ENCODE results near the gene LENEP.

DNA sequence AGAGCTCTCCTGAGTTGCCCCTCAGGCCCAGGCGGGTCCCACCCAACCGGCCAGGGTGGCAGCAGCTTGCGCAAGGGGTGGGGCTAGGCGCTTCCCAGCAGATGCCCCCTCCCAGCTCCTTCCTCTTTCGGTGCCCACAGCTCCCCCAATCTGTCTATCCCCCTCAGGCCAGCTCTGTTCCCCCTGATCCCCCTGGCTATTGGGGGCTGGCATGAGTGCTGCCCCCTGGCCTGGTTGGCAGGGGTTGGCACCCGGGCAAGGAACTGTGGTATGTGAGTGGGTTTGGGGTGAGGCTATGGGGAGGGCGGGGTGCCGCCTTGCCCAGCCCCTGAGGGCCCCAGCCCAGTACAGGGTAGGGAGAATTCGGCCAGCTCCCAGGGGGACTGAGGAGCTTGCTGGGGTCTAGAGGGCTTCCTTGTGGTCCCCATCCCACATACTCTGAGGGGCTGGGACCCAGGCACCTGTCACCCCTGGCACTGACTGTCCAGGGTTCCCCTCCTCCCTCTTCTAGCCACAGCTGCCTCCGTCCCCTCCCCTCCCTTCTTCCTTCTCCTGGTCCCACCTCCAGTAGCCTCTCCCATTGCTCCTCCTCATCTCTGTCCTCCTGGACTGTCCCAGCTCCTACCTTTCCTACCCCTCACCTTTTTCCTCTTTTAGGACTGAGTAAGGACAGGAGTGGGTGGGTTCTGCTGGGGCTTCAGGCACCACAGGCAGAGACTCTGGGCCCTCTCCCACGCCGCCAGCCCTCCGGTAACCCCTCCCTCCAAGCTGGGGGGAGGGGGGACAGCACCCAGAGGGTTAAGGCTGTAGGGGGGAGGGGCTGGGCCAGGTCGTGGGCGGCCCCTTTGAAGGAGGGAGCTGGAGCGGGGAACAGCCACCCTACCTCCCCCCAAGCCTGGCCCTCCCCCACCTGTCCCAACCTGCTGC lies 14.9 kb downstream of the LENEP start:
- TF ChIP-seq, protein P1, sequence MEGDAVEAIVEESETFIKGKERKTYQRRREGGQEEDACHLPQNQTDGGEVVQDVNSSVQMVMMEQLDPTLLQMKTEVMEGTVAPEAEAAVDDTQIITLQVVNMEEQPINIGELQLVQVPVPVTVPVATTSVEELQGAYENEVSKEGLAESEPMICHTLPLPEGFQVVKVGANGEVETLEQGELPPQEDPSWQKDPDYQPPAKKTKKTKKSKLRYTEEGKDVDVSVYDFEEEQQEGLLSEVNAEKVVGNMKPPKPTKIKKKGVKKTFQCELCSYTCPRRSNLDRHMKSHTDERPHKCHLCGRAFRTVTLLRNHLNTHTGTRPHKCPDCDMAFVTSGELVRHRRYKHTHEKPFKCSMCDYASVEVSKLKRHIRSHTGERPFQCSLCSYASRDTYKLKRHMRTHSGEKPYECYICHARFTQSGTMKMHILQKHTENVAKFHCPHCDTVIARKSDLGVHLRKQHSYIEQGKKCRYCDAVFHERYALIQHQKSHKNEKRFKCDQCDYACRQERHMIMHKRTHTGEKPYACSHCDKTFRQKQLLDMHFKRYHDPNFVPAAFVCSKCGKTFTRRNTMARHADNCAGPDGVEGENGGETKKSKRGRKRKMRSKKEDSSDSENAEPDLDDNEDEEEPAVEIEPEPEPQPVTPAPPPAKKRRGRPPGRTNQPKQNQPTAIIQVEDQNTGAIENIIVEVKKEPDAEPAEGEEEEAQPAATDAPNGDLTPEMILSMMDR (conservative IDR thresholded peaks at IDR 0.05), result no peak
- TF ChIP-seq ZFX (IDR thresholded peaks at IDR 0.05), result no peak

All from C4-2B (cell line).